ENCODE data around the gene CRYGB.
"Not testable (repeated sequence)": the region's sequence is repeated elsewhere in the genome, so short reads cannot be mapped to it uniquely, and the experiment has no call there.

Gene CRYGB

GRCh38 chr2:208172125-208172524, 26.2 kb upstream of the CRYGB start:
- H3K27ac Mint-ChIP-seq = no peak overlapping the region
- H3K4me3 Mint-ChIP-seq = no peak overlapping the region
- H3K27me3 Mint-ChIP-seq = peaks cover 26% of the 10 kb centered on the region
- no peak for DNase-seq
- ATAC-seq = no peak
- H3K4me1 Mint-ChIP-seq = peaks cover 6% of the 10 kb centered on the region
- H3K9me3 Mint-ChIP-seq = no peaks in the 10 kb centered on the region

- Mint-ChIP-seq H3K4me3 (no peak overlapping the region), H3K9me3 (no peaks in the 10 kb centered on the region), H3K27me3 (peaks cover 14% of the 10 kb centered on the region), H3K4me1 (no peaks in the 10 kb centered on the region), H3K27ac (no peak overlapping the region)
- DNase-seq (no peak), ATAC-seq (no peak)
Measured at GRCh38 chr2:208164951-208165755, 19.2 kb upstream of the CRYGB start.

GRCh38 chr2:208163489-208163888, 17.5 kb upstream of the CRYGB start, which contains the start of gene CRYGA:
Gene CRYGA (minus strand): TSS chr2:208163589. CDS start chr2:208163556, 33 bp downstream.
- DNase-seq = no peak
- no peak within 1 kb of the TSS for H3K27ac Mint-ChIP-seq
- ATAC-seq = no peak
- H3K27me3 Mint-ChIP-seq = peaks cover 9% of the 10 kb centered on the region
- H3K4me3 Mint-ChIP-seq = no peak within 1 kb of the TSS
- no peaks in the 10 kb centered on the region for H3K9me3 Mint-ChIP-seq
- H3K4me1 Mint-ChIP-seq = no peaks in the 10 kb centered on the region

- DNase-seq = no peak
- no peak for ATAC-seq
- H3K27ac Mint-ChIP-seq = no peak overlapping the region
- H3K4me1 Mint-ChIP-seq = no peaks in the 10 kb centered on the region
- H3K9me3 Mint-ChIP-seq = peaks cover 0 to 2% of the 10 kb centered on the region in 2 donors
- H3K27me3 Mint-ChIP-seq = no peaks in the 10 kb centered on the region
- H3K4me3 Mint-ChIP-seq = no peak overlapping the region
Measured at GRCh38 chr2:208156439-208156838, 10.5 kb upstream of the CRYGB start.

- no peak overlapping the region for H3K4me3 Mint-ChIP-seq
- H3K4me1 Mint-ChIP-seq = no peaks in the 10 kb centered on the region
- H3K27me3 Mint-ChIP-seq = no peaks in the 10 kb centered on the region
- DNase-seq (no peak), ATAC-seq (no peak)
- peaks cover 0 to 13% of the 10 kb centered on the region in 2 donors for H3K9me3 Mint-ChIP-seq
- no peak overlapping the region for H3K27ac Mint-ChIP-seq
Measured at GRCh38 chr2:208153156-208153555, 7.2 kb upstream of the CRYGB start.

GRCh38 chr2:208150956-208151355, 5.0 kb upstream of the CRYGB start:
- Mint-ChIP-seq H3K27ac (no peak overlapping the region), H3K9me3 (peaks cover 0 to 13% of the 10 kb centered on the region in 2 donors), H3K27me3 (no peaks in the 10 kb centered on the region), H3K4me3 (no peak overlapping the region), H3K4me1 (no peaks in the 10 kb centered on the region)
- no peak for ATAC-seq
- DNase-seq = no peak

GRCh38 chr2:208150094-208150493, 4.1 kb upstream of the CRYGB start:
- Mint-ChIP-seq H3K27ac (no peak overlapping the region), H3K9me3 (peaks cover 0 to 13% of the 10 kb centered on the region in 2 donors), H3K4me3 (no peak overlapping the region), H3K4me1 (no peaks in the 10 kb centered on the region), H3K27me3 (no peaks in the 10 kb centered on the region)
- no peak for ATAC-seq
- no peak for DNase-seq

- Mint-ChIP-seq H3K27ac (no peak overlapping the region), H3K27me3 (no peaks in the 10 kb centered on the region)
Measured at GRCh38 chr2:208148803-208149202, 2.8 kb upstream of the CRYGB start.

GRCh38 chr2:208147759-208148158, 1.8 kb upstream of the CRYGB start:
- DNase-seq = no peak
- Mint-ChIP-seq H3K4me3 (no peak overlapping the region), H3K27me3 (no peaks in the 10 kb centered on the region), H3K4me1 (no peaks in the 10 kb centered on the region), H3K9me3 (peaks cover 0 to 13% of the 10 kb centered on the region in 2 donors), H3K27ac (no peak overlapping the region)
- ATAC-seq = no peak

More at GRCh38 chr2:208148803-208149202, 2.8 kb upstream of the CRYGB start:
- Mint-ChIP-seq H3K4me3 (no peak overlapping the region), H3K4me1 (no peaks in the 10 kb centered on the region), H3K9me3 (peaks cover 0 to 13% of the 10 kb centered on the region in 2 donors)
- no peak for DNase-seq
- no peak for ATAC-seq

- ATAC-seq = no peak
- H3K27ac Mint-ChIP-seq = no peak overlapping the region
- H3K27me3 Mint-ChIP-seq = no peaks in the 10 kb centered on the region
- H3K4me3 Mint-ChIP-seq = no peak overlapping the region
- H3K9me3 Mint-ChIP-seq = peaks cover 0 to 13% of the 10 kb centered on the region in 2 donors
- no peak for DNase-seq
- no peaks in the 10 kb centered on the region for H3K4me1 Mint-ChIP-seq
Measured at GRCh38 chr2:208147008-208147407, 1.1 kb upstream of the CRYGB start.

GRCh38 chr2:208142925-208143799, 2.8 kb downstream of the CRYGB start:
- Mint-ChIP-seq H3K27me3 (no peaks in the 10 kb centered on the region), H3K4me1 (no peaks in the 10 kb centered on the region), H3K4me3 (no peak overlapping the region), H3K9me3 (no peaks in the 10 kb centered on the region), H3K27ac (no peak overlapping the region)
- ATAC-seq = no peak
- DNase-seq = no peak

GRCh38 chr2:208142240-208142924, 3.6 kb downstream of the CRYGB start:
- no peak for DNase-seq
- Mint-ChIP-seq H3K4me1 (no peaks in the 10 kb centered on the region), H3K27ac (no peak overlapping the region), H3K4me3 (no peak overlapping the region), H3K27me3 (no peaks in the 10 kb centered on the region), H3K9me3 (peaks cover 0 to 7% of the 10 kb centered on the region in 2 donors)
- no peak for ATAC-seq

GRCh38 chr2:208139447-208139846, 6.5 kb downstream of the CRYGB start:
- Mint-ChIP-seq H3K4me3 (no peak overlapping the region), H3K27me3 (no peaks in the 10 kb centered on the region), H3K27ac (no peak overlapping the region), H3K9me3 (peaks cover 0 to 9% of the 10 kb centered on the region in 2 donors), H3K4me1 (peaks cover 12% of the 10 kb centered on the region)
- ATAC-seq (no peak), DNase-seq (no peak)

- DNase-seq, H3K4me3 Mint-ChIP-seq, H3K9me3 Mint-ChIP-seq, H3K27me3 Mint-ChIP-seq, ATAC-seq: not testable (repeated sequence)
- Mint-ChIP-seq H3K27ac (peak overlapping the region in 1 of 2 donors; percentile 85), H3K4me1 (peaks cover 12% of the 10 kb centered on the region)
Measured at GRCh38 chr2:208138334-208138733, 7.6 kb downstream of the CRYGB start.

GRCh38 chr2:208136716-208137094, 9.3 kb downstream of the CRYGB start:
- Mint-ChIP-seq H3K27ac (no peak overlapping the region), H3K4me3 (no peak overlapping the region), H3K4me1 (peaks cover 12% of the 10 kb centered on the region), H3K27me3 (no peaks in the 10 kb centered on the region), H3K9me3 (peaks cover 0 to 9% of the 10 kb centered on the region in 2 donors)
- ATAC-seq (no peak), DNase-seq (no peak)
